Skeletal muscle cell (primary cell): Measurements from ENCODE around the gene RGS12.

Experiments
- DNase-seq: peaks from one replicate; pipeline ENCODE4 v3.0.0-alpha.2; 2010; ENCODE audit warnings: low read depth
- H3K4me3 ChIP-seq: 2 replicates; pipeline ENCODE4 v1.5.1; 2011; ENCODE audit warnings: low read depth, mild to moderate bottlenecking, control low read depth, low read length, moderate library complexity

The RGS12 gene, protein sequence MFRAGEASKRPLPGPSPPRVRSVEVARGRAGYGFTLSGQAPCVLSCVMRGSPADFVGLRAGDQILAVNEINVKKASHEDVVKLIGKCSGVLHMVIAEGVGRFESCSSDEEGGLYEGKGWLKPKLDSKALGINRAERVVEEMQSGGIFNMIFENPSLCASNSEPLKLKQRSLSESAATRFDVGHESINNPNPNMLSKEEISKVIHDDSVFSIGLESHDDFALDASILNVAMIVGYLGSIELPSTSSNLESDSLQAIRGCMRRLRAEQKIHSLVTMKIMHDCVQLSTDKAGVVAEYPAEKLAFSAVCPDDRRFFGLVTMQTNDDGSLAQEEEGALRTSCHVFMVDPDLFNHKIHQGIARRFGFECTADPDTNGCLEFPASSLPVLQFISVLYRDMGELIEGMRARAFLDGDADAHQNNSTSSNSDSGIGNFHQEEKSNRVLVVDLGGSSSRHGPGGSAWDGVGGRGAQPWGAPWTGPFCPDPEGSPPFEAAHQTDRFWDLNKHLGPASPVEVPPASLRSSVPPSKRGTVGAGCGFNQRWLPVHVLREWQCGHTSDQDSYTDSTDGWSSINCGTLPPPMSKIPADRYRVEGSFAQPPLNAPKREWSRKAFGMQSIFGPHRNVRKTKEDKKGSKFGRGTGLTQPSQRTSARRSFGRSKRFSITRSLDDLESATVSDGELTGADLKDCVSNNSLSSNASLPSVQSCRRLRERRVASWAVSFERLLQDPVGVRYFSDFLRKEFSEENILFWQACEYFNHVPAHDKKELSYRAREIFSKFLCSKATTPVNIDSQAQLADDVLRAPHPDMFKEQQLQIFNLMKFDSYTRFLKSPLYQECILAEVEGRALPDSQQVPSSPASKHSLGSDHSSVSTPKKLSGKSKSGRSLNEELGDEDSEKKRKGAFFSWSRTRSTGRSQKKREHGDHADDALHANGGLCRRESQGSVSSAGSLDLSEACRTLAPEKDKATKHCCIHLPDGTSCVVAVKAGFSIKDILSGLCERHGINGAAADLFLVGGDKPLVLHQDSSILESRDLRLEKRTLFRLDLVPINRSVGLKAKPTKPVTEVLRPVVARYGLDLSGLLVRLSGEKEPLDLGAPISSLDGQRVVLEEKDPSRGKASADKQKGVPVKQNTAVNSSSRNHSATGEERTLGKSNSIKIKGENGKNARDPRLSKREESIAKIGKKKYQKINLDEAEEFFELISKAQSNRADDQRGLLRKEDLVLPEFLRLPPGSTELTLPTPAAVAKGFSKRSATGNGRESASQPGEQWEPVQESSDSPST (N-terminal part only)

DNA sequence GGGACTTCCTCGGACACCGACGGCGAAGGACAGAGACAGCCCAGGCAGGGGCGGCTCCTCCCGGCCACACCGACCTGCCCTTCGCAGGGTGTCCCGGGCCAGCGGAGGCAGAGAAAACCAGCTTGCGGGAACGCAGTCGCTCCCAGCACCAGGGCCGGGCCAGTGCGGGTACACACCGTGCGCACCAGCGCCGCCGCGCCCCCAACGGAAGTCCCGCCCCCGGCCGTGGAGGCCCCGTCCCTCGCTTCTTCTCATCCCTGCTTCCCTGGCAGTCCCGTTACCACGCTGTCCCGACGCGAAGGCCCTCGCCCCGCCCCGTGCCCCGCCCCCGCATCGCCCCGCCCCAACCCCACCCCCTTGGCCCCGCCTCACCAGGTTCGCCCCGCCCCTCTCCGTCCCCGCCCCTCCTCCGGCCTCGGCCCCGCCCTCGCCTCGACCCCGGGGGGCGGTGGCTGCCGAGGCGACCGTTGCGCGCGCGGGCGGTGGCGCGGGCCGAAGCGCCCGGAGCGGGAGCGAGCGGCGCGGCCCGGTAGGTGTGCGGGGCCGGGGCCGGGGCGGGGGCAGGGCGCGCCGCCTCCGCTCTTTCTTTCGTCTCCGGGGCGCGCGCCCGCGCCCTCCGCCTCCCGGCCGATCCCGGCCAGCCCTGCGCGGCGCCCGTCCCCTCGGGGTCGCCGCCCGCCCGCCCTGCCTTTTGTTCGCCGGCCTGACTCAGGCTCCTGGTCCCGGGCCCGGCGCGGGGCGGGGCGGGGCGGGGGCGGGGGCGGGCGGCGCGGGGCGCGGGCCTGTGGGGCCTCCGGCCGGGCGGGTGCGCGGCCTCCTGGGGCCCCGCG, at the start of gene RGS12:
Gene RGS12 (plus strand): TSS at position 451 of the 830 bp plus-strand sequence. CDS start 23,150 bp downstream, outside the sequence.
- peak; percentile 81 for DNase-seq
- peak within 1 kb of the TSS; percentile 91 for H3K4me3 ChIP-seq

DNA sequence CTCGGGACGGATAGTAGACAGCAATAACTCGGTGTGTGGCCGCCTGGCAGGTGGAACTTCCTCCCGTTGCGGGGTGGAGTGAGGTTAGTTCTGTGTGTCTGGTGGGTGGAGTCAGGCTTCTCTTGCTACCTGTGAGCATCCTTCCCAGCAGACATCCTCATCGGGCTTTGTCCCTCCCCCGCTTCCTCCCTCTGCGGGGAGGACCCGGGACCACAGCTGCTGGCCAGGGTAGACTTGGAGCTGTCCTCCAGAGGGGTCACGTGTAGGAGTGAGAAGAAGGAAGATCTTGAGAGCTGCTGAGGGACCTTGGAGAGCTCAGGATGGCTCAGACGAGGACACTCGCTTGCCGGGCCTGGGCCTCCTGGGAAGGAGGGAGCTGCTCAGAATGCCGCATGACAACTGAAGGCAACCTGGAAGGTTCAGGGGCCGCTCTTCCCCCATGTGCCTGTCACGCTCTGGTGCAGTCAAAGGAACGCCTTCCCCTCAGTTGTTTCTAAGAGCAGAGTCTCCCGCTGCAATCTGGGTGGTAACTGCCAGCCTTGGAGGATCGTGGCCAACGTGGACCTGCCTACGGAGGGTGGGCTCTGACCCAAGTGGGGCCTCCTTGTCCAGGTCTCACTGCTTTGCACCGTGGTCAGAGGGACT, 49.6 kb upstream of the RGS12 start:
- no peak overlapping the region for H3K4me3 ChIP-seq
- DNase-seq: no peak

DNA sequence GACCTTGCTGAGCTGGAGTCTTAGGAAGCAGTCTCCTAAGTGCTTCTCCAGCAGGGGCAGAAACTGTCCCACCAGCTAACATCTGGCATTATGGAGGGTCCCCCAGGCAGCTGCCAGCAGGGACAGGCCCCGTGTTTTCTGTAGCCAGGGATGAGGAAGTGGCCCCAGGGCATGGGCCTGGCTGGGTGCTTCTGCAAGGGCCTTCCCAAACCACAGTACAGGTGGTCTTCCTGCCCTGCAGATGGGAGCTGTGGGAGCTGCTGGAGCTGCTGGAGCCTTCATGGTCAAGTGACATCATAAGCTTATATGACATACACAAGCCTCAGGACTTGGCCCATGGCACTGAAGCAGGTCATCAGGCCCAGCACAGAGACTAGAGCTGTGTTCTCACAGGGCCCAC, 48.8 kb upstream of the RGS12 start:
- H3K4me3 ChIP-seq: no peak overlapping the region
- no peak for DNase-seq

DNA sequence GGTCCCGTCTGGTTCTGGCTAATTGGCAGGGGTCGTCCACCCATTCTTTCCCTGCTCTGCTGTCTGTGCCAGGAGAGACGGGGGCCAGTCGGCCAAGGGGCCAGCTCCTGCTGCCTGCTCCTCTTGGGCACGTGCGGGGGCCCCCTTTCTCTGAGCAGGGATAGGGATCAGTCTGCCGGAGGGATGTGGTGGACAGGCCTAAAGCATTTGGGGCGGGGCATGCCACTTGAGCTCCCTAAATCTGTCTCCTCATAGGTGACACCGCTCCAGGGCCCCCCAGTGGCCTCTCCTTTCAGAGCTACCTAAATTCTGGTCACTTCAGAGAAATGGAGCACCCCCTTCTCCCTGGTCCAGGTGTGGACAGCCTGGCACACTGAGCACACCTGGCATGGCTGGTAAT, 48.1 kb upstream of the RGS12 start:
- DNase-seq: no peak

DNA sequence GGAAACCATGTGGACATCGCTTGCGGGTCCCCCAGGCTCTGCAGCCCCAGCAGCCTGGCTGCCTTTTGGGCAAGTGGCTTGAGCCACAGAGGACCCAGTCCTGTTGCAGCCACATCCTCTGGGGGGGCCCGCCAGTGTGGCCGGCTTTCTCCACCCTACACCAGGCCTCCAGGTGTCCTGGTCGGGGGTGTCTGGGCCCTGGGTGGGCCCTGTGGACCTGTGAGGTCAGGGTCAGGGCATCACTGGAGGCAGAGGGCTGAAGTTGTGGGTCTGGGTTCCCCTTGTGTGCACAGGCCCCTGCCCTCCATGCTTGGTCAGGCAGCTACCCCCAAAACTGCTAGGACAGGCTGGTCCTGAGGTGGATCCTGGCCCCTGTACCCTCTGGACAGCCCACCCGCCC, 47.1 kb upstream of the RGS12 start:
- H3K4me3 ChIP-seq: no peak overlapping the region
- DNase-seq: no peak

More for the DNA sequence above, 48.1 kb upstream of the RGS12 start:
- H3K4me3 ChIP-seq: no peak overlapping the region

DNA sequence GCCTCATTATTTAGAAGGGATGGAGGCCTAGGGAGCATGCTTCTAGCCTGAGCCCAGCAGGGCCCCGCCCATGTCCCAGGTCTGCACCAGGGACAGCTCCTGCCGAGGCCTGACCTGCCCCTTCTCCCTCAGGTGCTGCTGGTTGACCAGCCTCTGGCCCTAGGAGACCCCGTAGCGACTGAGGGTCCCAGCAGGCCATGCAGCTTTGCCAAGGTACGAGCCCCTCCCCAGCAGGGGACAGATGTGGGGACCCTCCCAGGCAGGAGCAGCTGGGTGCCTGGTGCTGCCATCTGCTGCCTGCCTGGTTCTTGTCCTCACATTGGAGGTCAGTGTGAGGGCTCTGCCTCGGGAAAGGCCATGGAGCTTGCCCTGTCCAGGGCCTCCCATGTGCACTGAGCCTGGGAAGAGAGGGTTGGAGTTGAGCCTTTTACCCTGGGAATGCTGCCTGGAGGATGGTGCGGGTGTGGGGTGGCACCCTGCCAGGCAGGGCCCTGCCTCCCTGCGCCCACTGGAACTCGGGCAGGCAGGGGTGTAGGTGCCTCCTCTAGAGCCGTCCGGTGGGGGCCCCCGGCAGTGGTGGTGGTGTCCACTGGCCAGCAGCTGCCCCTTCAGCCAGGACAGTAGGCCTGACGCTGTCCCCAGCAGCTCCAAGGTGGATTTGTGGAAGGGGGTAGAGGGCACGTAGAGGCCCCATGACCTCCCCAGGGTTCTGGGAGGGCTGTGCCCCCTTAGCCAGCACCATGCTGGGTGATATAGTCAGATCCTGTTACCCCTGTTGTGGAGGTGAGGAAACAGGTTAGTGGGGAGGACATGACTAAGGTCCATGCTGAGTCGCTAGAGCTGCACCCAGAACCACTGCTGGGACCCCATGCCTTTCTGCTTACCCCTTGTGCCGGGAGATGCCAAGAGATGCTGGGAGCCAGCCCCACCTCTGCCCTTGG, 46.1 kb upstream of the RGS12 start:
- no peak for DNase-seq

DNA sequence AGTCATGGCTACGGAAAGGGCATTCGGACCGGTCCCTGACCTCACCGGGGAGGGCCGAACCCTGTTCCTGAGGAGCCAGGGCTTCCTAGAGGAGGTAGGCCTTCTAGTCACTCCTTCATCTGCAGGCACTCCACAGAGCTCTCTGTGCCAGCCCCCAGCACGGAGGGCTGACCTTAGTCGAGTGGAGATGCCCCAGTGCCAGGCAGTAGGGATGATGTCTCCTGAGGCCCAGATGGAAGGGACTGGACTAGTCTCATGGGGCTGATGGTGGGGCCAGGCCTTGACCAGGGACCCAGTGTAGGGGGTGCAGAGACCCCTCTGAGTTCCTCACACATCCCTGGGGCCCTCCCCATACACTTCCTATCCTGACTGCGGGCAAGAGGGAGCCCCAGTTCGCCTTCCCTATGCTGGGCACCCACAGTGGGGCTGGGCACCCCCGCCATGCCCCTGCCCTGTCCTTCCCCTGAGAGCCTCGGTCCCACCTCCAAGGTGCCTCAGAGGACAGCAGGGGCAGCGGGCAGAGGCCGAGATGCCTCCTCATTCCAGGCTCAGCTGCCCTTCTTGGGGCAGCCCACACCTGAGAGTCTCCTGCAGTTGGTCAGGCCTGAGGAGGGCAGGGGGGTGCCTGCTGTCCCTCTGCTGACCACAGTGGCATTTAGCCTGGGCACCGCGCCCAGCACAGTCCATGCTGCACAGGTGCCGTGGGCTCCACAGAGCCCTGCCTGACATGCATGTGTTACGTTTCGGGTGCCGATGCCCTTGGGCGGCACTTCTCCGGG, 45.2 kb upstream of the RGS12 start:
- H3K4me3 ChIP-seq: no peak overlapping the region
- DNase-seq: no peak

More for the DNA sequence above, 46.1 kb upstream of the RGS12 start:
- H3K4me3 ChIP-seq: no peak overlapping the region

DNA sequence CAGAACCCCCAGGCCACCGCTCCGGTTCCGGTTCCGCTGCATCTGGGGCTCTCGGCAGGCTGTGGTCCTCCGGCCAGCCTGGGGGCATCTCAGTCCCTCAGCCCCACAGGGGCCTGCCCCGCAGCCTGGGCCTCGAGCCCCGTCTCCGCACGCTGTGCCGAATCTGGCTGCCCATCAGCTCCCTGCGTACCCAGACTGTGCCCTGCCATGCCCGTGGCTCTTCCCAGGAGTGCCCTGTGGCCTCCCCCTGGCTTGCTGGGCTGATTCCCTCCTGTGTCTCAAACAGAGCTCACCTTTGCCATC, 44.7 kb upstream of the RGS12 start:
- no peak overlapping the region for H3K4me3 ChIP-seq
- no peak for DNase-seq

DNA sequence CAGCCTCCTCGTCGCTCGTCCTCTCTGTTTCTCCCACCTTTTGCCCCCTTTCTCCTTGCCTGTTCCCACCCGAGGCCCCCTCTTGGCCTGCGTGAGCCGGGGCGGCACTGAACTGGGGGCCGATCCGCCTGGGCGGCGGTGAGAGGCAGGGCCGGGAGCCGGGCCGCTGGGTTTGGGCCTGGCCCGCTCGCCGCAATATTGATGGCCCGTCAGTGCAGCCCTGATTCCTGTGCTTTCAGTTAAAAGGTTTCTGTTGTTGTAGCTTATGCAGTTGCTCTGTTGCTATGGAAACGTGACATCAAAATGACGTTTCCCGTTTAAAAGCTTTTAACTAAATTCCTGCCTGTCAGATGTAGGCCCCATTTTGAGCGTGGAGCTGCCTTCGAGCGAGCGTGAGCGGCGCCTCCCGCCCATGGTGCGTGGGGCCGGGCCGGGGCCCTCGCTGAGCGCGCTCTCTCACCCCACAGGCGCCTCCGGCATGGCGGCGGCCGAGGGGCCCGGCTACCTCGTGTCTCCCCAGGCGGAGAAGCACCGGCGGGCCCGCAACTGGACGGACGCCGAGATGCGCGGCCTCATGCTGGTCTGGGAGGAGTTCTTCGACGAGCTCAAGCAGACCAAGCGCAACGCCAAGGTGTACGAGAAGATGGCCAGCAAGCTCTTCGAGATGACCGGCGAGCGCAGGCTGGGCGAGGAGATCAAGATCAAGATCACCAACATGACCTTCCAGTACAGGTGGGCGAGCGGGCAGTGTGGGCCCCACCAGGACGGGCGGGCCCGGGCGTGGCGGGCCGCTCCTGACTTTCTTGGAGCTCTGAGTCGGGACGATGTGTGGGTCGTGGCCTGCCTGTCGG, 43.8 kb upstream of the RGS12 start, which contains the start of gene MSANTD1:
Gene MSANTD1 (plus strand): TSS at position 349 of the 851 bp plus-strand sequence. CDS start 64 bp downstream, at position 413.
- no peak for DNase-seq
- no peak within 1 kb of the TSS for H3K4me3 ChIP-seq

DNA sequence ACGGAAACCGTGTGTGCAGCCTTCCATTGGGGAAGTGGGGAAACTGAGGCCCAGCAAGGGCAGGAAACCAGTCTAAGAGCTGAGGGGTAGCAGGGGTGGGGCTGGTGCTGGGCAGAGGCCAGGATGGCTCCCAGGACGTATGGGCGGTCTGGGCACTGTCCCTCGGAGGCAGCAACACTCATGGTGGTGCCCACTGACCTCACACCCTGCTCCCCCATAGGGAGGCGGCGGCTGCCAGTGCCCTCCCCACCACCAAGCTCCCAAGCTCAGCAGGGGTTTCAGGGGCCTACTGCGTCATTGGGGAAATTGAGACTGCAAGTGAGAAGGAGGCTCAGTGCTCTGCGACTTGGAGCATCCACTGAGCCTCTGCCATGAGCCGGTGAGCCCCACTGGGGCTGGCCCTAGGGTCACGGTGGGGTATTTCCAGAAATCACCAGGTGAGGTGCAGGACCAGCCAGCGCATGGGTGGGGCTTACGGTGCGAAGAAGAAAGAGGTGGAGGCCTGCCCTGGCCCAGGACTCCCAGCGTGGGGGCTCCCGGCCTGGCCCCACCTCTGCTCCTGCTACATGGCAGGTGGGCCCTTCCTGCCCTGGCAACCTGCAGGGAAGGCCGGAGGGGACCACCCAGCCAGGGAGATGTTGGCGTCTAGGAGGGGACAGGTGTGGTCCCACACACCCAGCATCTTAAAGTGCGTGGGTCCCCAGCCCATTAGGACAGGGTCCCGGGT, 42.9 kb upstream of the RGS12 start:
- DNase-seq: no peak
- no peak overlapping the region for H3K4me3 ChIP-seq

DNA sequence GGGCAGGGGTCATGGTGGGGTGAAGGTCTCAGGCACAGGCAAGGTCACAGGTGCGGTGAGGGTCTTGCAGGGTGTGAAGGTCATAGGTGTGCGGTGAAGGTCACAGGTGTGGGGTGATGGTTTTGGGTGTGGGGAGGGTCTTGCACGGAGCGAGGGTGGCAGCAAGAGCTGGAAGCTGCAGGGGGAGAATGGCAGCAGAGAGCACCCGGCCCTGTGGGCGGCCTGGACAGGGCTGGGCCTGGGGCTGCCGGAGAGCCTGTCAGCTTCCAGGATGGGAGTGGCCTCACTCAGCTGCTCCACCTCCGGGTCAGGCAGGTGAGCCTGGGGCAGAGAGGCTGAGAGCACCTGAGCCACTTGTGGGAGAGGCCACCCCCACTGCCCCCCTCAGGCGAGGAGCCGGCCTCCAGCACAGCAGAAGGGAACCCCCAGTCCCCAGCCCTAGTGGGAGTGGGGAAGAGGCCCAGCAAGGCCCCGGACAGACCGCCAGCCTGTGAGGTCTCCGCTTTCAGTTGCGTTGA, 42.3 kb upstream of the RGS12 start:
- no peak for DNase-seq

DNA sequence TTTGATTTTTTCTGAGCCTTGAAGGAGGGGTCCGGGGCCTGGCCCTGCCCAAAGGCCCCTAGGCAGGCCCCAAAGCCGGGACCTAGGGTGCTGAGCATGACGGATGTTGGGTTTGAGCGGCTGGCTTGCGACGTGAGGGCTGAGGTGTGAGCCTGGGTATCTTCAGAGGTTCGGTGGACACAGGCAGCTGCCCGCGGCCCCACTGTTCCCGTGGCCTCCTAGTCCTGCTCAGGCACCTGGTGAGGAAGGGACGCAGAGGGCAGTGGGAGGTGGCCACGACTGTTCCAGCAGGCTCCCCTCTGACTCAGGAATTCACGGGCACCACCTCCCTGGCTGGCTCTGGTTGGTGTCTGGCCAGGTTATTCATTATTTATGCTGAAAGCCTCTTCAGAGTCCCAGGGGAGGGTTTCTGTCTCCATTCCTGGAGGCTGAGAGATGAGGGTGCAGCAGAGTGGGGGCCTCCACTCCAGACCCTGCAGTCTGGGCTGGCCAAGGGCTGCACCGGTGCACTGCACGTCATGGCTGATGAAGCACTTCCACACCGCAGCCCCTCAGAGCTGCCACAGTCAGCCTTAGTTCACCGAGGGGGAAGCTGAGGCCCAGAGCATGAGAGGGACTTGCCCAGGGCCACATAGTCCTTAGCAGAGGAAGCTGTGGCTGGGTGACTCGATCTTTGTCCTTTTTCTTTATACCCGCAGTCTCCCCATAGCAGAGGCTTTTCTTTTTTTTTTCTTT, 41.7 kb upstream of the RGS12 start:
- no peak overlapping the region for H3K4me3 ChIP-seq
- no peak for DNase-seq

More for the DNA sequence above, 42.3 kb upstream of the RGS12 start:
- H3K4me3 ChIP-seq: no peak overlapping the region

DNA sequence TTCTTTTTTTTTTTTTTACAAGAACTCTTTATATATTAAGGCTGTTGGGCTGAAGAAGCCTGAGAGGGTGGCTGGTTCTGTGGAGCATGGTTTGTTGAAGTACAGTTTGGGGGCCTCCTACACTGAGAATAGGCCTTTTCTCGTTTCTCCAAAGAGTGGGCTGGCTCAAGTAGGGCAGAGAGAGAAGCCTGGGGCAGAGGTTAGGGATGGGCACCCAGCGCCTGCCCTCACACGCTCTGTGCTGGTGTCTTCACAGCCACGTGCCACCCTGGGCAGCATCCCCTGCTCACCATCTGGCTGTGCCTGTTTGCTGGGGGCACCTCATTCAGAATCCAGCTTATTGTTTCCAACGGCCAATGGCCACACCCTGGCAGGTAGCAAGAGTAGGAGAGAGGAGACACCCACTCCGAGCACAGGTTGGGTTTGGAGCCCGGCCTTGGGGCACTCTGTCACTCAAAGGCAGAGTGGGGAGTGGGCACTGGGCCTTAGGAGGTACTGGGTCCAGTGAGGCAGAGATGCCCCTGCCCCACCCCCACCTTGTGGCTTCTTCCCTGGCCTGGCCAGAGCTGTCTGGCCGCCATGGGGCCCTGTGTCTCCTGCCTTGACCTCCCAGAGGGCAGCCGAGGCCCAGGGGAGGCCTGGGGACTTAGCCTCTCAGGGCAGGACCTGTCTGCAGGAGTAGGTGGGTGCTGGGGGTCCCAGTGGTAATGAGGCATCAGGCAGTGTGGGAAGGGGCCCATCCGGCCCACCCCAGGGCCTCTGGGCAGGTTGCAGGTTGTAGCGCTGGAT, 40.9 kb upstream of the RGS12 start:
- no peak overlapping the region for H3K4me3 ChIP-seq
- no peak for DNase-seq

DNA sequence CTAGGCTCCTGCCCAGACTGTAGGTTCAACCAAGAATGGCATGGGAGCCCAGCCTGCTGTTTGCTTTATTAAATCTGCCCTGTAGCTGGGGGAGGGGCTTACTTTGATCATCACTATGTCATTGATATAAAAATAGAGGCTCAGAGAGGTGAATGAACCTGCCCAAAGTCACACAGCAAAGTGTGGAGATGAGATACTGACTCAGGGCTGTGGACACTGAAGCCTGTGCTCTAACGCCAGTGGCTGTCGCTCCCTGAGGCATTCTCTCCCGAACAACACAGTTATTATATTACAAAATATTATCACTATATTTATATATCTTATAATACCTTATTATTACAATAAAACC, 40.4 kb upstream of the RGS12 start:
- no peak for DNase-seq
- H3K4me3 ChIP-seq: no peak overlapping the region
